ENCODE data around the gene ANAPC10.
"Not testable (repeated sequence)": the region's sequence is repeated elsewhere in the genome, so short reads cannot be mapped to it uniquely, and the experiment has no call there.

Gene ANAPC10

GRCh38 chr4:145042601-145043285, 55.3 kb downstream of the ANAPC10 start:
- Histone ChIP-seq H3K4me3 (ENCODE audit: low read depth, low read length) (no peak overlapping the region), H3K27me3 (ENCODE audit: control insufficient read depth, insufficient read depth, low read length) (no peaks in the 10 kb centered on the region), H3K4me1 (ENCODE audit: control insufficient read depth, insufficient read depth, low read length) (no peaks in the 10 kb centered on the region), H3K36me3 (ENCODE audit: control insufficient read depth, insufficient read depth, low read length) (no peaks in the 10 kb centered on the region), H3K9ac (ENCODE audit: low read depth, low read length) (no peak overlapping the region), H3K9me3 (ENCODE audit: control insufficient read depth, insufficient read depth, low read length) (no peaks in the 10 kb centered on the region)

DNA sequence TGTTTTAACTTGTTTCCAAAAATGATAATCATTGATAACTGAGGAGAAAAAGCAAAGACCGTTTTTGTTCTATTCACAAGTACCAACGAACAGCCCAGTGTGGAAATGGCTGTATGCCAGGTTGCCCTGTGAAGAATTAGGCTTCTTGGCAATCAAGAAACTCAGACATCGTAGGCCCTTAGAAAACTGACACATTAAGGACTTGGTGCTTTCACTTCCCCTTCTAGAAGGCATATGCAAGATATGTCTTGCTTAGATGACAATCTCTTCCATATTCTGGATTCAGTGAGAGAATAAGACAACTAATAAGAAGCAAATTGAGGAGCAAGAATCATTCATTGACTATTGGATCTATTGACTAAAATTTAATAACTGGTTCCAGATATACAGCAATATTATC, 56.6 kb downstream of the ANAPC10 start:
- Histone ChIP-seq H3K4me1 (ENCODE audit: control insufficient read depth, insufficient read depth, low read length) (no peaks in the 10 kb centered on the region), H3K27me3 (ENCODE audit: control insufficient read depth, insufficient read depth, low read length) (no peaks in the 10 kb centered on the region), H3K9ac (ENCODE audit: low read depth, low read length) (no peak overlapping the region), H3K36me3 (ENCODE audit: control insufficient read depth, insufficient read depth, low read length) (no peaks in the 10 kb centered on the region), H3K4me3 (ENCODE audit: low read depth, low read length) (no peak overlapping the region), H3K9me3 (ENCODE audit: control insufficient read depth, insufficient read depth, low read length) (no peaks in the 10 kb centered on the region)

GRCh38 chr4:145035494-145036136, 62.4 kb downstream of the ANAPC10 start:
- no peaks in the 10 kb centered on the region for H3K9me3 ChIP-seq (ENCODE audit: control insufficient read depth, insufficient read depth, low read length)
- H3K4me3 ChIP-seq (ENCODE audit: low read depth, low read length) = no peak overlapping the region
- no peak overlapping the region for H3K9ac ChIP-seq (ENCODE audit: low read depth, low read length)
- no peaks in the 10 kb centered on the region for H3K27me3 ChIP-seq (ENCODE audit: control insufficient read depth, insufficient read depth, low read length)
- H3K36me3 ChIP-seq (ENCODE audit: control insufficient read depth, insufficient read depth, low read length) = no peaks in the 10 kb centered on the region
- no peaks in the 10 kb centered on the region for H3K4me1 ChIP-seq (ENCODE audit: control insufficient read depth, insufficient read depth, low read length)

DNA sequence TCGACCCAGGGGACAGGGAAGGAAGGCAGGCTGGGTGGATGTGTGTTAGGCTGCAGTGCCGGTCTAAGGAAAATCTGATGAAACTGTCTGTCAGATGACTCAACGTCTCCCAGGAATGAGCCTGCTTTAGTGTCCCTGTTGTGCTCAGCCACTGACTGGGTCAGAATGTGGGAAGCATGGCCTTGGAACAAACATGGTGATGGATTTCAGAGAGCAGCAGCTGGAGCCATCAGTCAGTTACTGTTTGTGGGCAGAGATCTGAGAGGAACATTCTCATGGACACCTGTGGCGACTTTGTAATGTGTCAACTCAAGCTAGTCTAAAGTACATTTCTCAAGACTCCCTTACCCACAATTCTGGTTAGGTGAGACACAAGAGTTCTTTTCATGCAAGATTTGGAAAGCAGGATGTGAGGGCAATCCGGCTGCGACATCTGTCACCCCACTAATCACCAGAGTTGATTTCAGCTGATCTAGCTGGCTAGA, 63.2 kb downstream of the ANAPC10 start:
- H3K36me3 ChIP-seq (ENCODE audit: control insufficient read depth, insufficient read depth, low read length) = no peaks in the 10 kb centered on the region
- no peaks in the 10 kb centered on the region for H3K9me3 ChIP-seq (ENCODE audit: control insufficient read depth, insufficient read depth, low read length)
- H3K9ac ChIP-seq (ENCODE audit: low read depth, low read length) = no peak overlapping the region

GRCh38 chr4:145019346-145019745, 78.7 kb downstream of the ANAPC10 start:
- Histone ChIP-seq H3K36me3 (ENCODE audit: control insufficient read depth, insufficient read depth, low read length) (no peaks in the 10 kb centered on the region), H3K27me3 (ENCODE audit: control insufficient read depth, insufficient read depth, low read length) (no peaks in the 10 kb centered on the region), H3K4me1 (ENCODE audit: control insufficient read depth, insufficient read depth, low read length) (no peaks in the 10 kb centered on the region), H3K4me3 (ENCODE audit: low read depth, low read length) (no peak overlapping the region), H3K9ac (ENCODE audit: low read depth, low read length) (no peak overlapping the region), H3K9me3 (ENCODE audit: control insufficient read depth, insufficient read depth, low read length) (no peaks in the 10 kb centered on the region)

More for the DNA sequence above, 63.2 kb downstream of the ANAPC10 start:
- no peak overlapping the region for H3K4me3 ChIP-seq (ENCODE audit: low read depth, low read length)
- no peaks in the 10 kb centered on the region for H3K4me1 ChIP-seq (ENCODE audit: control insufficient read depth, insufficient read depth, low read length)
- no peaks in the 10 kb centered on the region for H3K27me3 ChIP-seq (ENCODE audit: control insufficient read depth, insufficient read depth, low read length)

DNA sequence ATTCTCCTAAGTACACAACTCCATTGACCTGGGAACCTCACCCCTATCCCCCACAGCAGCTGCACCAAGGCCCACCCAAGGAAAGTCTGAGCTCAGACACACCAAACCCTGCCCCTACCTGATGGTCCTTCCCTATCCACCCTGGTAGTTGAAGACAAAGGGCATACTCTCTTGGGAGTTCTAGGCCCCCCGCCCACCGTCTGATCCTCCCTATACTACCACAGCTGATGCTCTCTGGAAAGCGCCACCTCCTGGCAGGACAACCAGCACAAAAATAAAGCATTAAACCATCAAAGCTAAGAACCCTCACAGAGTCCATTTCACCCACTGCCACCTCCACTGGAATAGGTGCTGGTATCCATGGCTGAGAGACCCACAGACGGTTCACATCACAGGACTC, 83.6 kb downstream of the ANAPC10 start:
- Histone ChIP-seq H3K9ac (ENCODE audit: low read depth, low read length) (no peak overlapping the region), H3K4me3 (ENCODE audit: low read depth, low read length) (no peak overlapping the region), H3K9me3 (ENCODE audit: control insufficient read depth, insufficient read depth, low read length) (no peaks in the 10 kb centered on the region), H3K4me1 (ENCODE audit: control insufficient read depth, insufficient read depth, low read length) (no peaks in the 10 kb centered on the region), H3K36me3 (ENCODE audit: control insufficient read depth, insufficient read depth, low read length) (no peaks in the 10 kb centered on the region), H3K27me3 (ENCODE audit: control insufficient read depth, insufficient read depth, low read length) (no peaks in the 10 kb centered on the region)

GRCh38 chr4:145012841-145013240, 85.2 kb downstream of the ANAPC10 start:
- H3K27me3 ChIP-seq (ENCODE audit: control insufficient read depth, insufficient read depth, low read length) = no peaks in the 10 kb centered on the region
- no peak overlapping the region for H3K9ac ChIP-seq (ENCODE audit: low read depth, low read length)
- H3K4me3 ChIP-seq (ENCODE audit: low read depth, low read length) = no peak overlapping the region
- no peaks in the 10 kb centered on the region for H3K36me3 ChIP-seq (ENCODE audit: control insufficient read depth, insufficient read depth, low read length)
- no peaks in the 10 kb centered on the region for H3K9me3 ChIP-seq (ENCODE audit: control insufficient read depth, insufficient read depth, low read length)
- no peaks in the 10 kb centered on the region for H3K4me1 ChIP-seq (ENCODE audit: control insufficient read depth, insufficient read depth, low read length)

- Histone ChIP-seq H3K36me3 (ENCODE audit: control insufficient read depth, insufficient read depth, low read length) (no peaks in the 10 kb centered on the region), H3K27me3 (ENCODE audit: control insufficient read depth, insufficient read depth, low read length) (no peaks in the 10 kb centered on the region), H3K4me1 (ENCODE audit: control insufficient read depth, insufficient read depth, low read length) (no peaks in the 10 kb centered on the region), H3K9me3 (ENCODE audit: control insufficient read depth, insufficient read depth, low read length) (no peaks in the 10 kb centered on the region), H3K9ac (ENCODE audit: low read depth, low read length) (no peak overlapping the region), H3K4me3 (ENCODE audit: low read depth, low read length) (no peak overlapping the region)
These were observed 86.4 kb downstream of the ANAPC10 start for GRCh38 chr4:145011636-145012035.

- H3K36me3 ChIP-seq (ENCODE audit: control insufficient read depth, insufficient read depth, low read length); H3K27me3 ChIP-seq (ENCODE audit: control insufficient read depth, insufficient read depth, low read length); H3K9ac ChIP-seq (ENCODE audit: low read depth, low read length); H3K4me3 ChIP-seq (ENCODE audit: low read depth, low read length); H3K9me3 ChIP-seq (ENCODE audit: control insufficient read depth, insufficient read depth, low read length); H3K4me1 ChIP-seq (ENCODE audit: control insufficient read depth, insufficient read depth, low read length): not testable (repeated sequence)
These were observed 87.7 kb downstream of the ANAPC10 start for GRCh38 chr4:145010315-145010714.

DNA sequence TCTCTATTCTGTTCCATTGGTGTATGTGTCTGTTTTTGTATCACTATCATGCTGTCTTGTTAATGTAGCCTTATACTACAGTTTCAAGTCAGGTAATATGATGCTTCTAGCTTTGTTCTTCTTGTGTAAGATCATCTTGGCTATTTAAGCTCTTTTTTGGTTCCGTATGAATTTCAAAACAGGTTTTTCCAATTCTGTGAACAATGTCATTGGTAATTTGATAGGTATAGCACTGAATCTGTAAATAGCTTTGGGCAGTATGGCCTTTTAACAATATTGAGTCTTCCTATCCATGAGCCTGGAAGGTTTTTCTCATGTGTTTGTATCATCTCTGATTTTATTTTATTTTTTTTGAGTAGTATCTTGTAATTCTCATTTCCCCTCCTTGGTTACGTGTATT, 94.3 kb downstream of the ANAPC10 start:
- Histone ChIP-seq H3K4me1 (ENCODE audit: control insufficient read depth, insufficient read depth, low read length) (peaks cover 3% of the 10 kb centered on the region), H3K36me3 (ENCODE audit: control insufficient read depth, insufficient read depth, low read length) (no peaks in the 10 kb centered on the region), H3K27me3 (ENCODE audit: control insufficient read depth, insufficient read depth, low read length) (no peaks in the 10 kb centered on the region), H3K9ac (ENCODE audit: low read depth, low read length) (no peak overlapping the region), H3K9me3 (ENCODE audit: control insufficient read depth, insufficient read depth, low read length) (no peaks in the 10 kb centered on the region), H3K4me3 (ENCODE audit: low read depth, low read length) (no peak overlapping the region)

- Histone ChIP-seq H3K9ac (ENCODE audit: low read depth, low read length) (no peak overlapping the region), H3K9me3 (ENCODE audit: control insufficient read depth, insufficient read depth, low read length) (no peaks in the 10 kb centered on the region), H3K36me3 (ENCODE audit: control insufficient read depth, insufficient read depth, low read length) (no peaks in the 10 kb centered on the region), H3K4me3 (ENCODE audit: low read depth, low read length) (no peak overlapping the region), H3K27me3 (ENCODE audit: control insufficient read depth, insufficient read depth, low read length) (no peaks in the 10 kb centered on the region), H3K4me1 (ENCODE audit: control insufficient read depth, insufficient read depth, low read length) (peaks cover 3% of the 10 kb centered on the region)
These were observed 96.4 kb downstream of the ANAPC10 start for GRCh38 chr4:145001635-145002034.

DNA sequence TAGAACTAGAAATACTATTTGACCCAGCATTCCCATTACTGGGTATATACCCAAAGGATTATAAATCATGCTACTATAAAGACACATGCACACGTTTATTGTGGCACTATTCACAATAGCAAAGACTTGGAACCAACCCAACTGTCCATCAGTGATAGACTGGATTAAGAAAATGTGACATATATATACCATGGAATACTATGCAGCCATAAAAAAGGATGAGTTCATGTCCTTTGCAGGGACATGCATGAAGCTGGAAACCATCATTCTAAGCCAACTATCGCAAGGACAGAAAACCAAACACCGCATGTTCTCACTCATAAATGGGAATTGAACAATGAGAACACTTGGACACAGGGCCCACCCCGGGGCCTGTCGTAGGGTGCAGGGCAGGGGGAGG, 97.3 kb downstream of the ANAPC10 start:
- H3K36me3 ChIP-seq (ENCODE audit: control insufficient read depth, insufficient read depth, low read length); H3K4me1 ChIP-seq (ENCODE audit: control insufficient read depth, insufficient read depth, low read length); H3K4me3 ChIP-seq (ENCODE audit: low read depth, low read length); H3K9ac ChIP-seq (ENCODE audit: low read depth, low read length); H3K27me3 ChIP-seq (ENCODE audit: control insufficient read depth, insufficient read depth, low read length); H3K9me3 ChIP-seq (ENCODE audit: control insufficient read depth, insufficient read depth, low read length): not testable (repeated sequence)

All from iPS-15b (cell line).